NCI-H1436 treated with DMSO at 0.1 percent for 48 hours (cell line): ENCODE data around the gene COQ10A.

Experiments
- DNase-seq: peaks from one replicate; lab custom pipeline; 2025; lab: John Stamatoyannopoulos, UW

The COQ10A gene

GRCh38 chr12:56266693-56267442 lies at the start of gene COQ10A:
Gene COQ10A (plus strand): TSS chr12:56266942. CDS start chr12:56267119, 177 bp downstream.
- DNase-seq, result peak; percentile 52

GRCh38 chr12:56219840-56220239 lies 46.9 kb upstream of the COQ10A start:
- DNase-seq, result no peak

DNA sequence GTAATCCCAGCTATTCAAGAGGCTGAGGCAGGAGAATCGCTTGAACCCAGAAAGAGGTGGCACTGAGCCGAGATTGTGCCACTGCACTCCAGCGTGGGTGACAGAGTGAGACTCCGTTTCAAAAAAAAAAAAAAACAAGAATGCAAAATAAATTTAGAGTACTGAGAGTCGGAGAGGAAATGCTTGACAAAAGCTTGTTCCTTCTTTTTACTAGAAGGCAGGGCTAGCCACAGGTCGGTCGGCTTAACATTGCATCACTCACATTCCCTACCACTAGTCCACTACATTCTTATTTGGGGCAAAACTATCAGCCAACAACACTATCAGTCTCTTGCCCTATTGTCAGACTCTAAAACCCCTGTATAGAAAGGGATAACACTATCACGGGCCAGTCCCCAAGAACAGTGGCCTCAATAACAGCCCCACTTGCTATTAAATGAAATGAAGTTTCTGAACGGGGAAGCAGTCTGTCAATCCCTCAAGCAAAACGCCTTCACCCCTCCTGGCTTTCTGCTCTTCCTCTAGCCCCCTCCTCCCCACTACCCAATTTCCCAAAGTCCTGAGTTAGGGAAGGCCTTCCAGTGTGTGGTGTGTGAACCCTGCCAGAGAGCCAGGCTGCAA lies 46.0 kb upstream of the COQ10A start:
- DNase-seq, result no peak

DNA sequence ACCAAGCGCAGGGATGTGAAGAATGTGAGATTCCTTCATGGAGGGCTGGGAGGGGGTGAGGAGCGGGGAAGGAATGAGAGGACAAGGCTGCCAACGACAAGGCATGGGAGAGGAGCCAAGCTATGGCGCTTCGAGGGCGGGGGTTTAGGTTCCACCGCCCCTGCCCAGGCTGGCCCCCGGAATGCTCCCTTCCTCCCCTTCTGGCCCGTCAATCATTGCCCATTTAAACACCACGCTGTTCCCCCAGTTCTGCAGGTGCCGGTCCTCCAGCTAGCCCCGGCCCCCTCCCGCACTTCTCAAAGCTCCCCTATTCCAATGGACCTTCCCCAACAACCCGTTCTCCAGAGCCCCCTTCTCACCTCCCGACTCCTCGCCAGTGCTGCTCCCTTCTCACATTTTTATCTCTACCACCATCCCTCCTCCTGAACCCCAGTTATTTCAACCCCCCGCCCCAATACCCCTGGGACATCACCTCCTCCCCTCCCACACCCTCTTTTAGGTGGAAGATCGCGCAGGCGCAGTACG lies 45.4 kb upstream of the COQ10A start:
- no peak for DNase-seq

- DNase-seq, result peak; percentile 61
Measured at GRCh38 chr12:56221757-56222530, 44.8 kb upstream of the COQ10A start, which contains the start of gene RNF41. Gene RNF41 (minus strand): TSS chr12:56221922. CDS start chr12:56214047, 7,875 bp downstream.

DNA sequence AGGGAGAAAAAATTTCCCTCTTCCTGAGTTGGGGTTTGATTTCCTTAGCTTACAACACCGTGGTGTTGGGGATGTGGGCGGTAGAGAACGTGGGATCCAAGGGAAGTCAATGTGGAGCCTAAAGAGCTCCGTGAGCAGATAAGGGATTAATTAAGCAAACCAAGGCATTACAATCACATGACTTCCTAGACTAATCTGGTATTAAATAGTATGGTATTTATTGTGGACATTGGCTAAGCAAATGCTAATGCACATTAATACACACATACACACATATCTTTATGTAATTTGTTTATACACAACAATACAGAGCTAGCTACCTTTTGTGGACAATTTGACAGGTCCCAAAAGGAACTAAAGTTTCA lies 44.2 kb upstream of the COQ10A start:
- DNase-seq, result no peak

GRCh38 chr12:56223571-56224101 lies 43.1 kb upstream of the COQ10A start:
- no peak for DNase-seq

DNA sequence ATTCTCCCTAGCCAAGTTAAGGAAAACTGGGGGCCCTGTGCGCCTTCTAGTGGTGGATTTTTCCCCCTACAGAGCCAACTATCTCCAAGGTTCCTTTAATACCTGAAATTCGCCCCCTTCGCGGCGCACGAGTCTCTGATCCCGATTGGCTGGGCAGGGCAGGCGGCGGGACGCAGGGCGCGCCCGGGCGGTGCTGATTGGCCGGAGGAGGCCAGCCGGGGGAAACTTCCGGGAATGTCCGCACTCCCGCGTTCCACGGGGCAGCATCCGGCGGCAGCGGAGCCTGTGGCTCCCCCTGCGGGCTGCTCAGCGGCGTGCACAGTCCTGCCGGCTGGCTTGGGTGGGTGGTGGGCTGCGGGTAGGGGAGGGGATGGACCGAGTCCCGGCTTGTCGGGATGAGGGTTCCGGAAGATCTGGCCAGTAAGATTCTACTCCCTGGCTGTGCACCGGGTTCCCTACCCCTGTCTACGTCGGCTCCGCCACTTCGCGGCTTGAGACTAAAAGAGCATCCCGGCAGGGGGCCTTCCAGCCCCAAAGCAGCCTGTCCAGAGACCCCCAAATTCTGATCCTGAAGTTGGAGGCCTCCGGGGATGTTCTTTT lies 42.5 kb upstream of the COQ10A start, which contains the start of gene NABP2:
Gene NABP2, plus strand, starts transcription at position 241 of the 600 bp plus-strand sequence. CDS start 515 bp downstream, outside the sequence.
- DNase-seq, result peak; percentile 88

- DNase-seq, result no peak
Measured at GRCh38 chr12:56224954-56225353, 41.8 kb upstream of the COQ10A start.

- no peak for DNase-seq
Measured at GRCh38 chr12:56229082-56229481, 37.7 kb upstream of the COQ10A start.

GRCh38 chr12:56229916-56230431 lies 36.8 kb upstream of the COQ10A start, which contains the start of gene SLC39A5:
Gene SLC39A5 (plus strand): TSS chr12:56230051. CDS start chr12:56231275, 1,224 bp downstream.
- DNase-seq, result no peak

GRCh38 chr12:56230432-56231183 lies 36.1 kb upstream of the COQ10A start:
- DNase-seq, result no peak

- DNase-seq, result no peak
Measured at GRCh38 chr12:56231184-56231582, 35.6 kb upstream of the COQ10A start.

- DNase-seq, result no peak
Measured at GRCh38 chr12:56234746-56235436, 31.9 kb upstream of the COQ10A start.

DNA sequence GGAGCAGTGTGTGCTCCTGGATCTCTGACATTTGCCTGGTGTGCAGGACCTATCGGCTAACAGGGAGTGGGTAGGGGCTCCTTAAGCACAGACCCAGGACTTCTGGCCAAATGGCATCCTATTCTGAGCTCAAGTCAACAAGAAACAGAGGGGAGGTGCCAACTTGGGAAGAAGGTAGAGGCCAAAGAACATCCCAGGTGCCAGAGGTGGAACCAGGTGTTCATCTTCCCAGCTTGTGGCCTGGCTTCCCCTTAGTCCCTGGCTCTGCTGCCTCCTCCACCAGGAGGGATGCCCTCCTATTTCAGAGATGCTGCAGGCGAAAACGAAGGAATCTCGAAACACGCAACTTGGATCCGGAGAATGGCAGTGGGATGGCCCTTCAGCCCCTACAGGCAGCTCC lies 30.7 kb upstream of the COQ10A start:
- DNase-seq, result no peak

DNA sequence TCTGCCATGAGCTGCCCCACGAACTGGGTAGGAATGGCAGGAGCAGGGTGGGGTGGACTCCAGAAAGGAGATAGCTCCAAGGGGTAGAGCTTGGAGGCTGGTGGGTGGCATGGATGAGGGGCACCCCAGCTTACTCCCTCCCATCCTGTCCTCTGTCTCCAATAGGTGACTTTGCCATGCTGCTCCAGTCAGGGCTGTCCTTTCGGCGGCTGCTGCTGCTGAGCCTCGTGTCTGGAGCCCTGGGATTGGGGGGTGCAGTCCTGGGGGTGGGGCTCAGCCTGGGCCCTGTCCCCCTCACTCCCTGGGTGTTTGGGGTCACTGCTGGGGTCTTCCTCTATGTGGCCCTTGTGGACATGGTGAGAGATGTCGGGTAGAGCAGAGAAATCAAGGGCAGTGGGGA lies 29.8 kb upstream of the COQ10A start:
- DNase-seq, result no peak

GRCh38 chr12:56237552-56237951 lies 29.2 kb upstream of the COQ10A start:
- DNase-seq, result no peak

DNA sequence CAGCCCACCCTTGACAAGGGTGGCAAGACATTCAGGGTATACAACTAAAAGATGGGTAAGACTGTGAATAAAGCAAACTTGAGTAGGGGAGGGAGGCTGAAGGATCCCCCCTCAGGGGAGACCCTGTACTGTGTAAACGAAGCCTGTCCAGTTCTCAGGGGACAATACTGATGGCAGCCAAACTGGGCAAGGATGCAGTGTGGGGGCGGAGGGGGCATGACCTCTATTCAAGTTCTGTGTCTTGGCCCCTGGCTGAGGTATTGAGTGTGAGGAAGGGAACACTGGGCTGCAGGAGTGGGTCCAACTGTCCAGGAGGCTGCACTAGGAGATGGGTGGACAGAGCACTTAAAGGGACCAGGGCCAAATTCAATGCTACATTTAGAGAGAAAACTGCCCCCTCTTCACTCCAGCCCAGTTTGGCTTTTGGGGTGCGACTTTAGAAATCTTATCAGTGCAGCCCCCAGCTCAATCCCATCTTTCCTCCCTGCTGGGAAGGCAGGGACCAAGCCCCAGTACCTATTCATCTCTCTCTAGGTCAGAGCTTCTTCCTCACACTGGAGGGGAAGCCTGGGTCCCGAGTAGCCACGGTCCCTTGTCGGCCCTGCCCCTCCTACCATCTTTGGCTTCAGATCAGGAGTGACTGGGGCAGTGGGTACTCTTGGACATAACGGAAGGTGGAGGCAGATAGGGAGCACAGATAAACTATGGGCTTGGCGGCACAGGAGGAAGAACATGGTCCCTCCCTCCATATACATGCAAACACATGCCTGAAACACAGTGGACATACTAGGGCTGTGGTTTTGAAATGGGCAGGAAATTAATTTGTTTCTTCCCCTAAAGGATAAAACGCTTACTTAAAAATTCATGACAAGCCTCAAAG lies 25.1 kb upstream of the COQ10A start:
- no peak for DNase-seq

DNA sequence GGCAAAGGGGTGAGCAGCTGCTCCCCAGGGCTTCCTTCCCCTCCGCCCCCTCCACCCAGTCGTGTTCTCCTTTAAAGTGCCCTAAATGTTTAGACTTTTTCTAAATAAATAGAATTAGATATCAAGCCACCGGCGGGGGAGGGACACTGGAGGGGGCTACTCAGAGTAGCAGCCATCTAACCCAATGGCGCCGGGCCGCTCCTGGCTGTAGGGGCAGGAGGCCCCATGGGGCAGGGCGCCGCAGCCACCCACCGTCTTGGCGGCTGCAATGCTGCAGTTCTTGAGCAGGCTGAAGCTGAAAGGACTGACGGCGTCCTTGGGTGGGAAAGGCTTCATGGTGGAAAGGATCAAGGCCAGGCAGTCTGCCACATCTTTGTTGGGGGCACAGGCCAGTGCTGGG lies 23.8 kb upstream of the COQ10A start:
- DNase-seq, result no peak
